DMS153 (cell line): ENCODE data around the gene CDKN1B.

Experiments used
- DNase-seq: peaks from one replicate; lab custom pipeline; 2025; lab: John Stamatoyannopoulos, UW

Gene CDKN1B

DNA sequence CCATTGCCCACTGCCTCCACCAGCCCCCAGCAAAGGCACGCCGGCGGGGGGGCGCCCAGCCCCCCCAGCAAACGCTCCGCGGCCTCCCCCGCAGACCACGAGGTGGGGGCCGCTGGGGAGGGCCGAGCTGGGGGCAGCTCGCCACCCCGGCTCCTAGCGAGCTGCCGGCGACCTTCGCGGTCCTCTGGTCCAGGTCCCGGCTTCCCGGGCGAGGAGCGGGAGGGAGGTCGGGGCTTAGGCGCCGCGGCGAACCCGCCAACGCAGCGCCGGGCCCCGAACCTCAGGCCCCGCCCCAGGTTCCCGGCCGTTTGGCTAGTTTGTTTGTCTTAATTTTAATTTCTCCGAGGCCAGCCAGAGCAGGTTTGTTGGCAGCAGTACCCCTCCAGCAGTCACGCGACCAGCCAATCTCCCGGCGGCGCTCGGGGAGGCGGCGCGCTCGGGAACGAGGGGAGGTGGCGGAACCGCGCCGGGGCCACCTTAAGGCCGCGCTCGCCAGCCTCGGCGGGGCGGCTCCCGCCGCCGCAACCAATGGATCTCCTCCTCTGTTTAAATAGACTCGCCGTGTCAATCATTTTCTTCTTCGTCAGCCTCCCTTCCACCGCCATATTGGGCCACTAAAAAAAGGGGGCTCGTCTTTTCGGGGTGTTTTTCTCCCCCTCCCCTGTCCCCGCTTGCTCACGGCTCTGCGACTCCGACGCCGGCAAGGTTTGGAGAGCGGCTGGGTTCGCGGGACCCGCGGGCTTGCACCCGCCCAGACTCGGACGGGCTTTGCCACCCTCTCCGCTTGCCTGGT lies at the start of gene CDKN1B:
TSS of gene CDKN1B (plus strand) at position 576 of the 793 bp plus-strand sequence. CDS start 472 bp downstream, outside the sequence.
- peak; percentile 95 for DNase-seq

DNA sequence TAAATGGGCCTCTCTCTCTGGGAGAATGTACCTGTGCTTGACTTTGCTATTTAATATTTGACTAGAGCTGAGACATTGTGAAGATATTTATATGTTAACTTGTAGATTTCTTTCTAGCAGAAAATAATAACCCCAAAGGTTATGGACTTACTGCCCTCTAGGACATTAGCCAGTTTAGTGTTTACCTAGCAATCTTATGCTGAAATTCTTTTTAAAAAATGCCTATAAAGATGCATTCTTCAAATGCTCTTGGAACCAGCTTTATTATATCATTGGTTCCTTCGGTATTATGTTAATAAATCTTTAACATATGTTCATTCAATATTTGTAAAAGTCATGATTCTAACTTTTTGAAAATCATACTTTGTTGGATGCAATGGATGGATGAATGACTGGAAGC lies 49.2 kb upstream of the CDKN1B start:
- no peak for DNase-seq

DNA sequence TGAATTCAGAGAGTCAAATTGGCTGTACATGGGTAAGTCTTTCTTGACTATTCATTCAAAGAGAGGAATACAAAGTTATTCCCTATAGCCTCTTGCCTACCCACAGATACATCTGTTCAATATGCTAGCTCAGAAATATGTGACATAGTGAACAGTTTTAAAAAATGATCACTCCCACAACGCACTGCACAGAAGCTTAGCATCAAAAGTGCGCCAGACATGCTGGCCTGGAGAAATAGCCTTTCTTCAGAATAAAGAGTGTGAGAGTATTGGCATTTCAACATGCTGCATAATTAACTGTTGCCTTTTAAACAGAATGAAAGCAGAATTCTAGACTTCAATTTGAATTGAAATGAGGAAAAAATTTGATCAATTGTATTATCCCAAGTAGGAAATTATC lies 48.1 kb upstream of the CDKN1B start:
- no peak for DNase-seq

DNA sequence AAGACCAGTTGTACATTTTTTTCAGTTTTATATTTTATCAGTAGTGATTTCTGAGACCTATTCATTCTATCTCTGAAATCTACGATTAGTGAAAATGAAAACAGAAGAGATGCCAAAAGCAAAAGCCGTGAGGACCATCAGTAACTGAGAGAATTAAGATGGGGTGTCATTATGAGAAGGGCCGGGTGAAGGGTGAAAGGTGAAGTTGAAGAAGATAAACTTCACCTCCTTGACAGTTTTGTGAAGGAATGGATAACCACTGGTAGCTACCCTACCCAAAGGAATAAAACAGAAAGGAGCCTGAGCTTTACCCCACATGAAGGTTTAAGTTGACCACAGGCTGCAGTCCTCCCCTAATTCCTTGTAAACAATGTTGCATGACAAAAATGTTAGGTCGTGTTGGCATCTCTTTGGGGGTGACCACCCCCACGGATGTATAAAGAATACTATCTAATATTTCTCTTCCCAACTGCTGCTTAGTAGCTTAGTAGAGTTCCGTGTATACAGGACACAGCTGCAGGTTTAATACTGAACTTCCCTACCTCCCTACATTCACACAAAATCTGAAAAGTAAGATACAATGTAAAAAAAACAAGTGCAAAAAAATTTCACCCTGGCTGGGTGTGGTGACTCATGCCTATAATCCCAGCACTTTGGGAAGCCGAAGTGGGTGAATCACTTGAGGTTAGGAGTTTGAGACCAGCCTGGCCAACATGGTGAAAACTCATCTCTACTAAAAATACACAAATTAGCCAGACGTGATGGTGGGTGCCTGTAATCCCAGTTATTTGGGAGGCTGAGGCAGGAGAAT lies 45.1 kb upstream of the CDKN1B start:
- no peak for DNase-seq

DNA sequence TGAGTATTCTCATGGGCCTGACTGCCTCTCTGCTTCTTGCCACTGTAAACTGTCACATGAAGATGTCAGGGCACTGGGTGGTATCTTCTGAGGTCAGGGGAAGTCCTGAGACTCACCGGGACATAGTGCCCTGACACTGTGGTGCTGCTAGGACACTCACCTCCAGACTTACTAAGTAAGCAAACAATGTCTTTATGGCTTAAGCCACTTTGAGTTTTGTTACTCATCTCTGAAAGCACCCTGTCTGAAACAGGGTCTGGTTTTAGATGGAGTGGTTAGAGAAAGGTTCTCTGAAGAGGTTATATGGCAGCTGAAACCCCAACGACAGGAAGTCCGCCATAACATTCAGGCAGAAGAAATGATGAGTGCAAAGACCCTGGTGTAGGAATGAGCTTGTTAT lies 43.9 kb upstream of the CDKN1B start:
- DNase-seq: no peak

DNA sequence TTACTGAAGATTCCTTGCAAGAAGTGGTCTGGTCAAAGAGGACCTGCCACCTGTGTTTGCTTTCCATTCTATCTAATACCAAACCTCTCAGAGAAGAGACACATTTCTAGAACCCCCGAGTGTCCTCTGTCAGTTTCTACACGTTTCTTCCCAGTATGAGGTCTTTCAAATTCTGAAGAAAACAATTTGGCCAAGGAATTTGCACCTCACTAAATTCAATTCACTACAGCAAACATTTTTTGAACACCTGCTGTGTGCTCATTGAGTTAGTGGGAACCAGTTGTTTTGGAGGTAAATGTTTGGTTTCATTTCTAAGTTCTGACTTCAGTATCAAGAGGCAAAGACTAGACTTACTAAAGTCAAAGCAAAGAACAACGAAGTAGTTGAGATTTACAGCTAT lies 40.6 kb upstream of the CDKN1B start:
- no peak for DNase-seq

DNA sequence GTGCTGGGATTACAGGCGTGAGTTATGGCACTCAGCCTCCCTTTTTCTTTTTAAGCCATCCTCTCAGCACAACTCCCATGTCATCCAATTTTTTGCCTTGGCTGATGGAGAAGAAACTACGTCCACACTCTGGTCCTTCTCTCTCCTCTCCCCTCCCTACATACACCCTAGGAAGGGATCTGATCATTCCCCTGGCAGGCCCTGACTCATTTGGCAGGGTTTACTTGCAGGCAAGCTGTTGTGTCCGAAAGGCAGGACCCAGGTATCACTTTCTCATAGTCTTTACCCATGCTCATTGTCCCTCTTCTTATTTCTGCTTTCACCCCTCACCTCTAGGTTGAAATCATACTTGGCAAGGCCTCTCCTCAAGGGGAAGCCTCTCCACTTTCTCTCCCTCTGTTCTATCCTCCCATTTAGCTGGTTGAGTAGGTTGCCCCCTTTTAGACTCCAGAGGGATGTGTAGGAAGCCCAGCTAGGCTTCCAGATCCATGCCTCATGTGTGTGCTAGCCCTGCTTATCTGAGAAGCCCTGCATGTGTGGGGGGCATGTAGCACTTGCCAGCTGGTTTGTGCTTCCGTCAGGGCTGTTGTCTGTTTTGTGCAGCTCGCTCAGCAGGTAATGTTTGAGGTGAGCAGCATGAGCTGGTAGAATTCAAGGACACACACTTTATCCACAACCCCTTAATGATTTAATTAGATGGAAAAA lies 36.0 kb upstream of the CDKN1B start:
- DNase-seq: no peak

DNA sequence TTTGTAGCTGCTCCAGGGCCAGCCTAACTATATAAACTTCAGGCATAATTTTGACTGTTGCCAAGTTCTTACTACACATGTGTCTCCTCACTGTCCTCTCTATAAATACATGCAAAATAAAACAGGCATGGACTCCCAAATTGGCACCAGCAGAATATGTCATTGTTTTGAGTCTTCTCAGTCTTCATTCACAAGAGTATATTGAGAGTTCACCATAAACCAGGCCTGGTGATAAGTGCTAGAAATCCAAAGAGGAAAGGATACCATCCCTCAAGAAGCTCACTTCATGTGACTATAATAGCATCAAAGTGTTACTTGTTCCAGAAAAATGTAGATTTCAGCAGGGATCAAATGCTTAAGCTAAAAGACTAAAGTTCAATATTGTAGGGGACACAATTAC lies 34.9 kb upstream of the CDKN1B start:
- no peak for DNase-seq

DNA sequence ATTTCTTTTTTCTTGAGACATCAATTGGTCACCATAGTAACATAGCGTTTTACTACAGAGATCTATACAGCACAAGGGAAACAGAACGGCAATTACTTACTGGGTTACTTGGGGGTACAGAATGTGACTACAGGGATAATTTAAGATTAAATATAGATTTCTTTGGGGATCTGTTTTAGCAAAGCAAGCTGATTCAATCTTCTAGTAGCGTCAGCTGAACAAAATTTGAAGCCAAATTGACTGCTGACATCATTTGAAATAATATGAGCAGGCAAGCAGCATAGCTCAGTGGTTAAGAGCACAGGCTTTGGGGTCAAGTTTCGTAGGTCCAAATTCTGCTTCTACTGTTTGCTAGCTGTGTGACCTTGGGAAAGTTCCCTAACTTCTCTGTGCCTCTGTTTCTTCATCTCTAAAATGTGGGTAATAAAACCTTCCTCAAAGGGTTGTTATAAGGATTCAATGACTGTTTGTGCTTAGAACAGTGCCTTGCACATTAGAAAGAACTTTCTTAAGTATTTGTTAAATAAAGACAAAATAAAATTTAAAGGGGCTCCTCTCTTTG lies 34.0 kb upstream of the CDKN1B start:
- DNase-seq: no peak

DNA sequence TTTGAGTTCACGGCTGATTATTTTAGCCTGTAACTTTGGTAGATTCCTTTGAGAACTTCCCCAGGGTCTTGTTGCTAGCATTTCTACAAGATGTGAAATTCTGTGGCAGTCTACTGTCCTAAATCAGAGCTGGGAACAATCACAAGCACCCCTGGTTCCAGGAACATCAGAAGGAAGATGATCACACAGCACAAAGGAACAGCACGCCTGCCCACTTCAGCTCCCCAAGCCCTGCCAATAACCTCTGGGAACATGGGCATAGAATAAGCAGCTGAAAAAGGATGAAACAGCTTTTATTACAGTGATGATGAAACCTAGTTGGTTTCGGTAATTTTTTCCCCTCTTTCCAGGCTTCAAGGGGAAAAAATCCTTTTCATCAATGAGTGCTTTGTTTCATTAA lies 33.4 kb upstream of the CDKN1B start:
- no peak for DNase-seq

DNA sequence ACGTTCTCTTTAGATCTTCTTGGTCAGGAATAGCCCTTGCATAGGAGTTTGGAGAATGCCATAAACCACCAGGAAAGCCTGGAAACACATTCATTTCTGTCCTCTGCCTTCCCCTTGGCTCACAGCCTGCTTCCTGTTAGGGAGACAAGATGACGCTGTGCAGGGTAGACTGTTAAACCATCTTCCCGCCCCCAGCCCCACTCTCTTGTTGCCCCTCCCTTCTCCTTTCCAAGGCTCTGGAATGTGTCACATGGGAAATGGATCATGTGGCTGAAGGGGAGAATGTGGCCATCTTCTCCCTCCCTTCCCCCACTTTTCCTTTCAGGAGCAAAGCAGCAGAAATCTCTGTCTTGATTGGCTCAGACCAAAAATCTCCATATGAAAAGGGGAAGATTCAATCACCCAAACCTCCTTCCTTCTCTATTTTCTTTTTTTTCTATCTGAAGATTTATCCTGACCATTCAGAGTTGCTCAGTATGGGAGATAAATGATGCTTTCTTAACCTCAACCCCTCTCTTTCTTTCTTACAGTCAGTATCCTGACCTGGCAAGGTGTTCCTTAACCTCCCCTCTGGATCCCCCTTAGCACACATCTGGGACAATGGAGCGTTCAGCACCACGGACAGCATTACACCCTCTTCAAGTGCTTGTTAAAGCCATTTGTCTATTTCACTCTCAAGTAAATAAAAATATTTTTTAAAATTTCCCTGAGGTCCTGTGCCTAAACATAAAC lies 32.6 kb upstream of the CDKN1B start:
- DNase-seq: peak; percentile 81

DNA sequence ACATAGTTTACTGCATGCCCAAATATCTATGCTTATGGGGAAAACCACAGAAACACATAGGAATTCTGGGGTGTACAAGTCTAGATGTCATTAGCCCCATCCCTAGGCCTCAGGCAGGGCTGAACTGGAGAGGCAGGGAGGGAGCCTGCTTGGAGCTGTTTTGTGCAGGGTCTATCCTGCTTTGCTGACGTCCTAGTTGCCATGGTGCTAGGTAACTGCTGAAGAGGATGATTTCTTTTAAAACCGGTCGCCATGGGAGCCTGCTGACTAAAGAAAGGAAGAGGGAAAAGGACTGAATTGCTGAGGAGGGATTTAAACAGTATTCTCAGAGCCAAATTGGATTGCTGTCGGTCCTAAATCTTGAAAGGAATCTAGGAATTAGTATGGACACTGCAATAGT lies 31.9 kb upstream of the CDKN1B start:
- DNase-seq: peak; percentile 84

DNA sequence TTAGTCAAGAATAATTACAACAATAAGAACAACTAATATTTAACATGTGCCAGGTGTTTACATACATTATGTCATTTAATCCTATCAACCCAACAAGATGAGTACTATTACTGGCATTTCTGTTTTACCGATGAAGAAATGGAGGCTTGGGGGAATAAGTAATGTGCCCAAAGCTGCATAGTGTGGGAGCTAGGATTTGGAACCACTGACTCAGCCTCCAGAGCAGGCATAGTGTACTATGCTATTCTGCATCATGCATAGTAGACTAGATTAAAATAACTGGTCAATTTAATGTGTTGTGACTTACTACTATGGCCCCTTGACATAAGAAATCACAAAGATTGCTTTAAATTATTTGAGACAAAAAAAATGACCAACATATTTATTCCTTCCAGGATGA lies 30.7 kb upstream of the CDKN1B start:
- no peak for DNase-seq

DNA sequence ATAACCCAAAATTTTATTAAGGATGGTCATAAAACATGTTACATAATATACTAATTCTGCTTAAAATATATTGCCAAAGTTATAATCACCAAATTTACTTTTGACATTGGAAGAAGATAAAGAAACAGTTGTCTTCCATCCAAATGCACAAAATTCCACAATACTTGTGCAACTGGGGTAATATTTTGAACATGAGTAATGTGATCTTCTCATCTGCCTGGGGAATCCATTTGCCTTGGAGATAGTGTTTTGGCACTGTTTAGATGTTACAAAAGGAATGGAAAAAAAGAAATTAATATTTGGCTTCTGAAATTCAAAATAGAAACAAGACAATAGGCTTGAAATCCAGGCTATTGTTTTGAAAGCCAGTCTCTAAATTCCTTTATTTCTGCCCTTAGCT lies 30.2 kb upstream of the CDKN1B start:
- DNase-seq: no peak

DNA sequence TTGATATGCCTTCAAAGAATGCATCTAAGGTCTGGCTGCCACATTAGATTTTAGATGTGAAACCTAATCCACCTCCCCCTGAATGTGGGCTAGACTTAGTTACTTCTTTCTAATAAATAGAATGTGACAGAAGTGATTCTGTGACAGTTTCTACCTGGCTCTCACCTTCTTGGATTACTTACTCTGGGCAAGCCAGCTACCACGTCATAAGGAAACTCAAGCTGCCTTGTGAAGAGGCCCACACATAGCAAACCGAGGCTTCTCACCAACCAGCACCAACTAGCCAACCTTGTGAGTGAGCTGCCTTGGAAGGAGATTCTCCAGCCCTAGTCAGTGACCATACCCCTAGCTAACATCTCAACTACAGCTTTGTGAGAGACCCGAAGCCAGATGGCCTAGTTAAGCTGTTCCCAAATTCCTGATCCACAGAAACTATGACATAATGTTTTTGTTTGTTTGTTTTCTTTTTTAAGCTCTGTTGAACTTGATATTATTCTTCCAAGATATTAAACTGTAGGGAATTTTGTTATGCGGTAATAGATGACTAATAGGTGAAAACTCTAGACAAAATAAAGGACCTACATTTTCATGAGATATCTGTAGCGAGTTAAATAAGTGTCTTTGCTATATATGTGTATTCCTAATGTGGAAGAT lies 27.4 kb upstream of the CDKN1B start:
- no peak for DNase-seq

DNA sequence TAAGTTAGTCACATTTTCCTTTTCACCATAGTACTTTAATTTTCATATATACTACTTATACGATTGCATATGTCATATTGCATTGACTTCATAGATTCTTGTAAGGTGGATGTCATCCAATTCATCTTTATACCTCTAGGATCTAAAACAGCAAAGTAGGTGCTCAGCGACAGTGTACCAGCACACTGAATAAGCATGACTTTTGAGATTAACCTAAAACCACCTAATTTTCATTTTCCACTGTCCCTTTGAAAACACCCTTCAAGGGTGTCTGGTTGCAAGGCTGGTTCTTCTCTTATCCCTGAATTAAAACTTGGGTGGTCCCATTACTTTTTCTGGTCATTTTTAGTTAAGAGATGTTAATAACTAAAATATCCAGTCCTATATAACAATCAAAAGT lies 25.6 kb upstream of the CDKN1B start:
- no peak for DNase-seq

DNA sequence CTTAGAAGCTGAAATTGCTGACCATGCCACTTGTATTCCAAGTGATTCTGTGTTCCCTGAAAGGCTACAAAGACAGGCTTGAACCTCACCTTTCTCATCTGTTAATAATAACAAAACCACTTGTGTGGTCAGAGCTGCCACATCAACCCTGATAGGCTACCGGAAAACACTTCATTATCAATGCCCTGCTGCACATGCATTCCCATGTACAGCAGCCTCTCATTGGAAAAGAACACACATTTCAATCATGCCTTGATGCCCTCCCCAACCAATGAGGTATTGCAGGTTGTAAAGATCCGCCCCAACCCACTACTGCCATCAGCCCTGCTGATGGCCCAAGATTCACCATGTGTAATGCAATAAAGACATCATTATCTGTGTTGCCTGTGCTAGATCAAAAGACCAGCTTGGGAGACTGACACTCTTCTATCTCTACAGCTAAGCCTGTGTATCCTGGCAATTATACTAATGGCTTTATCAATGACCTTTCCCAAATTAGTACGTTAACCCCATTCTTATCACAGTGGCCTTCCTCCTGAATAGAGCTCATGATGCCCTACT lies 24.0 kb upstream of the CDKN1B start:
- no peak for DNase-seq

DNA sequence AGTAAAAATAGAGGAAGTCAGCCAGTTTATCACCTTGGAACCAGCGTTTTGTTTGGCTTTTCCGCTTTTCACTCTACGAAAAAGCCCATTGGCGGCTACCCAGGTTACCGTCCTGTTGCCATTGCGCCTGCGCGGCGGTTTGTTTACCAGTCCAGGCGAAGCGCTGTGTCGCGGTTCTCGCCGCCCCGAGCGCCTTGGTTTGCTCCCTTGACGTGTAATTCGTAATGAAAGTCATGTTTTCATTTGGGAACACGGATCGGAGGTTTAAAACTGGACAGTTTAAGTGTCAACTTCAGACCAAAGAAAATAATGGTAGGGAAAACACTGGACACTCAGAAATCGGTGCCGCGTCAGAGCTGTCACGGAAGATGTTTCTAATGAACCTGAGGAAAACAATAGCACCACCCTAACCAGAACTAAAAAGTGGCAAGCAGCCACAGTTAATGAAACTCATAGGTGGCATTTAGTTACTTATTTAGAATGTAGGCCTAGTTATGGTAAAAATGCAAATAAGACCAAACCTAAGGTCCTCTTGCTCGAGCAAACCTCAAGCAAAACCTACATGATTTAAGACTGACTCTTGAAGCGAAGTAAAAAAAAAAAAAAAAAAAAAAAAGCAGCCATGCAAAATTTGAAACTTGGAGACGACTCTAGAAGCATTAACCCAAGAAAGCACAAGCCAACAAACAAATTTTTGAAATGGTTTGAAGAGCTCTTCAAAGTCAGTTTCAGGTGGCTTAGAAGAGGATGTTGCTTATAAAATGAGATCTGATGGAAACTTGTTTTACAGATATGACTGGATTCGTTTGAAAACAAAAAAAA lies 20.4 kb upstream of the CDKN1B start:
- peak; percentile 82 for DNase-seq

DNA sequence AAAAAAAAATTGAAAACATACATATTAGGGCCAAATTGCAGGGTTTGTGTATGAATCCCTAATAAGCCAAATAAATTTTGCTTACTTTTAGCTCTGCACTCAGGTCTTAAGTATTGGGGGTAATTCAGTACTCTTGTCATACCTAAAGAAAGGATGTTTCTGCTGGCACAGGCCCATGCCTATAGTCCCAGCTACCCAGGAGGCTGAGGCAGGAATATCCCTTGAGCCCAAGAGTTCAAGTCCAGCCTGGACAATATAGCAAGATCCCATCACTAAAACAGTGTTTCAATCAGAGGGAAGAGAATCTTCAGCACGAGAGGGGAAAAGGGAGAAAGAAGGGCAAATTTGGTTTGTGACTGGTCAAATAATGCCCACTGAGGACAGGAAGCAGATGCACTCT lies 17.8 kb upstream of the CDKN1B start:
- DNase-seq: no peak

DNA sequence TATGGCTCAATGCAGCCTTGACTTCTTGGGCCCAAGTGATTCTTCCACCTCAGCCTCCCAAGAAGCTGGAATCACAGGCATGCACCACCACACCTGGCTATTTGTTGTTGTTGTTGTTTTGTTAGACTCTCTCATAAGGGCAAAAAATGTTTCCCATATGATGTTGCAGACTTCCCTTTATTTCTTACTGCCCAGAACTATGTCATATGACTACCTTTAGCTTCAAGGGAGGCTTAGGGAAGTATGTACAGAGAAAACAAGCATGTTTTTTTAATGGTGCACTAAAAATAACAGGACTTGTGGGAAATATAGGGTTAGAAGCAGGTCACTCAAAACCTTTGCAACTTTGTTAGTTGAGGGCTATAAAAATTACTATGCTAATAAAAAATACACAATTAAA lies 16.9 kb upstream of the CDKN1B start:
- no peak for DNase-seq
